ENCODE data around the gene CMC2. TPM values are rescaled to one million over a fixed set of nuclear protein-coding genes. Genes with fewer than 3 reads are reported as not detected.
A peak's percentile ranks its signal among the peaks of the same experiment; 100 is the strongest.

The CMC2 gene
- total and polyA plus RNA-seq, 2 of the 8 experiments (the other 6 are each of a cell fraction or from before 2014, with no cell fraction given): 66.6 to 116 TPM

DNA sequence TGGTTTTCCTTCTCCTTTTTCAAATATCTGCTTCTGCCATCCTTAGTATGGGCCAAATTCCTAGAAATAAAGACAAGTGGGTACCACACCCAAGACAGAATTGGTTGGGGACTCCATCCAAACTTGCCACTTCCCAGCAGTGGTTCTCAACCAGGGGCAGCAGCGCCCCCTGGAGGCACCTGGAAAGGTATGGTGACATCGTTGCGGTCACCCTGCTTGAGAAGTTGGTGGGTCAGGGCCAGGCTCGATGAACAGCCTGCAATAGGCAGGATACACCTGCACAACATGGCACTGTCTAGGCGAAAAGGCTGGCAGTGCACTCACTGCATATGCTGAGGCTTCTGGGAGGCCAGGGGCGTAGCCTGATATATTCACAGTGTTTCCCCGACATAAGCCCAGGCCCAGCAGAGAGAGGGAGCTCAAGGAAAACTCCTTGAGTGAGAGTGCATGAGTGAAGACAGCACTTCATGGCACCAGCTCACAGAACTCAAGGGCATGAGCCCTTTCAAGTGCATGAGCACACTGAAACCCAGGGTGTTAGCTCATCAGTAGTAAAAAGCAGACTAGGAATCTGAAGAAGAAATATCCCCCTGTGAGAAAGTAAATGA lies 57.7 kb downstream of the CMC2 start (continued):
- TF ChIP-seq SIX5 (IDR thresholded peaks at IDR 0.05; ENCODE audit: low read depth, low read length): no peak
- TF ChIP-seq POLR2AphosphoS5 (IDR thresholded peaks at IDR 0.05; ENCODE audit: low read depth, low read length): no peak
- no peak for TF ChIP-seq MAFK (IDR thresholded peaks at IDR 0.05; ENCODE audit: low read depth, low read length)
- TF ChIP-seq SUZ12 (IDR thresholded peaks at IDR 0.05; ENCODE audit: low read length): no peak
- no peak for TF ChIP-seq BRCA1 (IDR thresholded peaks at IDR 0.05; ENCODE audit: low read depth, low read length)
- TF ChIP-seq CREB1 (IDR thresholded peaks at IDR 0.05): 0 out of 2 replicates have a peak, but pooled peaks have one; percentile 56
